ENCODE results near the gene RPS3.

GRCh38 chr11:75430714-75431532 is 31.6 kb downstream of the RPS3 start:
- TF ChIP-seq ZBED4 (CRISPR knock-in tag; IDR thresholded peaks at IDR 0.05; ENCODE audit: borderline replicate concordance) (no peak), MYC (CRISPR knock-in tag; IDR thresholded peaks at IDR 0.05; ENCODE audit: borderline replicate concordance) (no peak), ATF6 (CRISPR knock-in tag; conservative IDR thresholded peaks at IDR 0.05) (no peak), ZHX1 (CRISPR knock-in tag; IDR thresholded peaks at IDR 0.05; ENCODE audit: low read depth) (no peak), ZNF740 (CRISPR knock-in tag; IDR thresholded peaks at IDR 0.05) (no peak)

Data from HepG2 (cell line).